LNCaP clone FGC (cell line): ENCODE data around the gene MESP2.

Source experiments
- DNase-seq: peaks from one replicate; pipeline ENCODE4 v3.0.0-alpha.2; 2011; ENCODE audit warnings: low read depth
- H3K4me3 ChIP-seq: 2 replicates; pipeline ENCODE4 v1.5.1; 2011; ENCODE audit warnings: mild to moderate bottlenecking, low read depth, low read length, control low read depth
- TF ChIP-seq, protein P1 (sequence below): IDR thresholded peaks from 2 replicates; pipeline ENCODE4 v1.5.1; 2012; ENCODE audit warnings: mild to moderate bottlenecking; ENCODE audit not compliant: control insufficient read depth, insufficient read depth; ENCODE audit errors: extremely low read depth

Gene MESP2

GRCh38 chr15:89812011-89812846 is 36.1 kb downstream of the MESP2 start:
- TF ChIP-seq, protein P1, sequence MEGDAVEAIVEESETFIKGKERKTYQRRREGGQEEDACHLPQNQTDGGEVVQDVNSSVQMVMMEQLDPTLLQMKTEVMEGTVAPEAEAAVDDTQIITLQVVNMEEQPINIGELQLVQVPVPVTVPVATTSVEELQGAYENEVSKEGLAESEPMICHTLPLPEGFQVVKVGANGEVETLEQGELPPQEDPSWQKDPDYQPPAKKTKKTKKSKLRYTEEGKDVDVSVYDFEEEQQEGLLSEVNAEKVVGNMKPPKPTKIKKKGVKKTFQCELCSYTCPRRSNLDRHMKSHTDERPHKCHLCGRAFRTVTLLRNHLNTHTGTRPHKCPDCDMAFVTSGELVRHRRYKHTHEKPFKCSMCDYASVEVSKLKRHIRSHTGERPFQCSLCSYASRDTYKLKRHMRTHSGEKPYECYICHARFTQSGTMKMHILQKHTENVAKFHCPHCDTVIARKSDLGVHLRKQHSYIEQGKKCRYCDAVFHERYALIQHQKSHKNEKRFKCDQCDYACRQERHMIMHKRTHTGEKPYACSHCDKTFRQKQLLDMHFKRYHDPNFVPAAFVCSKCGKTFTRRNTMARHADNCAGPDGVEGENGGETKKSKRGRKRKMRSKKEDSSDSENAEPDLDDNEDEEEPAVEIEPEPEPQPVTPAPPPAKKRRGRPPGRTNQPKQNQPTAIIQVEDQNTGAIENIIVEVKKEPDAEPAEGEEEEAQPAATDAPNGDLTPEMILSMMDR: no peak
- DNase-seq: no peak
- no peak overlapping the region for H3K4me3 ChIP-seq

GRCh38 chr15:89812847-89813320 is 36.8 kb downstream of the MESP2 start:
- no peak for DNase-seq
- TF ChIP-seq, protein P1: no peak

DNA sequence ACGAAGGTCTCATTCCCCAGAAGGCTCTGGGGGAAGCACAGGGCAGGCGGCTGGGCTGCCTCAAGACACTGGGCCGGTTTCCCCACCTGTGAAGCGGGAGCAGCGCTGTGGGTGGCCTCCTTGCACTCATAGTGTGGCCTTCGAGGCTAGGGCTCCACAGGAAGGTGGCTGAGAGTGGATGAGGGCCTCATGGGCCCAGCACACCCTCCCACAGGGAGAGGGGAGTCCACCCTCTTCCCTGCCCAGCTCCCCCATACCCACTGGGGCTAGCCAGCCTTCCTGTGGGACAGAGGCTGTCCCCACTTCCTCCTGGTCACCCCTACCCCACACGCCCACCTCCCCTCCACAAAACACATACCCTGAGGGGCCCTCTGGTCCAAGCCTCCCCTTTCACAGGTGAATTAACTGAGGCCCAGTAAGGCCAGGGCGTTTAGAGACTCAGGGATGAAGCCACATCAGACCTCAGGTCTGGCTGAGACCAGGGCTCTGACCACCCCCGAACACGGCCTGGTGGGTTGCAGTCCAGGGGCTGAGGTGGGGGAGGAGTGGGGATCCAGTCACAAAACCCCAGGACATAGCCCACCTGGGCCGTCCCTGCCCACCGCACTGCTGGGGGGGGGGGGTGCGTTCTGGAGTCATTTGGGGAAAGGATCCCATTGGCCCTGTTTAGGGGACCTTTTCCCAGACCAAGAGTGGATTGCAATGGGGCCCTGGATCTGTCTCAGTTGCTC is 37.4 kb downstream of the MESP2 start:
- TF ChIP-seq, protein P1: no peak
- DNase-seq: no peak
- H3K4me3 ChIP-seq: no peak overlapping the region

More at GRCh38 chr15:89812847-89813320, 36.8 kb downstream of the MESP2 start:
- H3K4me3 ChIP-seq: no peak overlapping the region

DNA sequence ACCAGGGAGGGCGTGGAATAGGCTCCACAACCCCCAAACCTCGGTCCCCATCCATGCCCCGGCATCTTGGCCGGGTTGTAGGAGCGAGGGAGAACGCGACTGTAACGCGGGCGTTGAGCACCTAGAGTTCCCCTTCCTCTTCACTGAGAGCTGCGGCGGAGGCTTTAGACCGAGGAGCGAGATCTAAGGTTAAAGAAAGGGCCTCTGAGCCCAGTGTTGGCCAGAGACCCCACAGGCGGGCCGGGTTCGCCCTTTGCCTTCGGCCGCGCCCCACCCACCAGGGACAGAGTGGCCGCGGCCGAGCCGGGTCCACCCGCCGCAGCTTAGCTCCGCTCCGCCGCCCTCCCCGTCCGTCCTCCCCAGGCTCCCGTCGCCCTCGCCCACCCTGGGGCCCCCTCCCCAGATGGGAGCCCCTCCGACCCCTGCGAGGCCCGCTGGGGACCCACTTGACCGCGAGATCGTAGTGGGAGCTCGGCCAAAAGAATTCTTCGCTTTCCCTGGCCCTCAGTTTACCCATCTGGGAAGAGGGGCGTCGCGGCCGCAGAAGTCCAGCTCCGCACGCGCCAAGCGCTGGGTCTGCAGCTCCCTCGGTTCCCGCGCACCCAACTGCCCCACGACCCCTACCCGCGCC is 38.1 kb downstream of the MESP2 start:
- DNase-seq: no peak
- TF ChIP-seq, protein P1: no peak
- H3K4me3 ChIP-seq: no peak overlapping the region

- TF ChIP-seq, protein P1: no peak
- no peak for DNase-seq
Measured at GRCh38 chr15:89815769-89816168, 39.6 kb downstream of the MESP2 start.

DNA sequence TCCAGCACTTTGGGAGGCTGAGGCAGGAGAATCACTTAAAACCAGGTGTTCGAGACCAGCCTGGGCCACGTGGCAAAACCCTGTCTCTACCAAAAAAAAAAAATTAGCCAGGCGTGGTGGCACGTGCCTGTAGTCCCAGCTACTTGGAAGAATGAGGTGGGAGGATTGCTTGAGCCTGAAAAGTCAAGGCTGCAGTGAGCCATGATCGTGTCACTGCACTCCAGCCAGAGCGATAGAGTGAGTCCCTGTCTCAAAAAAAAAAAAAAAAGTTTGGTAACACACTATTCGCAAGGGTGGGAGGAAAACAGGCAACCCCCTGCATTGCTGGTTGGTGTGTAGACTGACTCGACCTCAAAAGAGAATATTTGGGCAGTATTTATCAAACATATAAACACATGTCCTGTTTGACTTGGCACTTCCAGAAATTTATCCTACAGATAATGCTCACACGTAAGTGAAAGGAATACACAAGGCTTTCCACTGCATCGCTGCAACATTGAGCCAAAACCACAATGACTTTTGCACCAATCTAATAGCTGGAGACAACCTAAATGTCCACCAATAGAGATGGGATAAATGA is 41.7 kb downstream of the MESP2 start:
- TF ChIP-seq, protein P1: no peak
- no peak for DNase-seq
- no peak overlapping the region for H3K4me3 ChIP-seq

More at GRCh38 chr15:89815769-89816168, 39.6 kb downstream of the MESP2 start:
- H3K4me3 ChIP-seq: no peak overlapping the region
